ENCODE measurements around the gene SCGB1D4.
A peak's percentile ranks its signal among the peaks of the same experiment; 100 is the strongest.

Gene SCGB1D4

DNA sequence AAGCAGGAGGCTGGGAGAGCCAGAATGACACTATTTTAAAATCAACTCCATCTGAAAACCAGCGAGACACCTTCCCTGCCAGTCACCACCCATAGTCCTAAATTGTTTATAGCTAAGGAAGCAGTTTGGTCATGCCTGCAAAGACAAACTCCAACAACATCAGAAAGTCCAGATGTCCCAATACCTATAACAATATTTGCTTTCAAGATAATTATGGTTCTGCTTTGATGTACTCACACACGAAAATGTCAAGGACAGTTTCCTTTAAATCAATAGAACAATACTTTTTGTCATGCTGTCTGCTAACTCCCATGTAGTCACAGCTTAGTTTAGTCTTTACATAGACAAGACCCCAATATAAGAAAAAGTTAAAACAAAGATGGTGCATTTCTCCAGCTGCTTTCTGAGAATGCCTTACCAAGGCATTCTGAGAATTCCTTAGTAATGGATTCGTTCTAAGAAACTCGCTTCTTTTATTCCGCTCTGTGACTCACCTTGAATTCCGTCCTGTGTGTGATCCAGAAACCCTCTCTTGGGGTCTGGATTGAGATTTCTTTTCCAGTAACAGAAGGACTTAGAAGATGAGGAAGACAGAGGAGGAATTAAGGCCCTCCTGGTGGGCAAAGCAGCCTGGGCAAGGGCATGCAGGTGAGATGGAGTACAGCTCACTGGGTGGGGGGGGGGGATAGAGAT lies 38.5 kb downstream of the SCGB1D4 start:
- DNase-seq (ENCODE audit: low read depth in 2 of 2), result no peak
- no peak overlapping the region for H3K4me3 ChIP-seq (replicated peaks in 1 of 2; ENCODE audit: low read depth in 2 of 2, low read length in 2 of 2)
- TF ChIP-seq, protein P1, sequence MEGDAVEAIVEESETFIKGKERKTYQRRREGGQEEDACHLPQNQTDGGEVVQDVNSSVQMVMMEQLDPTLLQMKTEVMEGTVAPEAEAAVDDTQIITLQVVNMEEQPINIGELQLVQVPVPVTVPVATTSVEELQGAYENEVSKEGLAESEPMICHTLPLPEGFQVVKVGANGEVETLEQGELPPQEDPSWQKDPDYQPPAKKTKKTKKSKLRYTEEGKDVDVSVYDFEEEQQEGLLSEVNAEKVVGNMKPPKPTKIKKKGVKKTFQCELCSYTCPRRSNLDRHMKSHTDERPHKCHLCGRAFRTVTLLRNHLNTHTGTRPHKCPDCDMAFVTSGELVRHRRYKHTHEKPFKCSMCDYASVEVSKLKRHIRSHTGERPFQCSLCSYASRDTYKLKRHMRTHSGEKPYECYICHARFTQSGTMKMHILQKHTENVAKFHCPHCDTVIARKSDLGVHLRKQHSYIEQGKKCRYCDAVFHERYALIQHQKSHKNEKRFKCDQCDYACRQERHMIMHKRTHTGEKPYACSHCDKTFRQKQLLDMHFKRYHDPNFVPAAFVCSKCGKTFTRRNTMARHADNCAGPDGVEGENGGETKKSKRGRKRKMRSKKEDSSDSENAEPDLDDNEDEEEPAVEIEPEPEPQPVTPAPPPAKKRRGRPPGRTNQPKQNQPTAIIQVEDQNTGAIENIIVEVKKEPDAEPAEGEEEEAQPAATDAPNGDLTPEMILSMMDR (IDR thresholded peaks at IDR 0.05; ENCODE audit: low read depth, low read length), result no peak

DNA sequence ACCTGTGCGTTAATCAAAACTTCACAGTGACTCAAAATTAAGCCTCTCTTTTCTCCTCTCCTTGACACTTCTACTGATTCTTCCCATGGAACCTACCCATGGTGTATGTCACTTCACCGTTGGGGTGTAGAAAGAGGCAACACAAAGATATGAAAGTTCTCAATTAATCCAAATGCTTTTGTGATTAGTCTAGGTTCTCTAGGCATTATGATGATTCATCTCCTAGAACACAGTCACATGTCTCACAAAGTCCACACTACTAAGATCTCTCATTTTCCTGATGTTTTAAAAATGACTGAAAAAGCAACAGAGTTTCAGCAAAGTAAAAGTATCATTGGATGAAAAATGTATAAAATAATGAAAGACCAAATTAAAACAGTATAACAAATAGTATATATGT lies 42.6 kb downstream of the SCGB1D4 start:
- H3K4me3 ChIP-seq (replicated peaks in 1 of 2; ENCODE audit: low read depth in 2 of 2, low read length in 2 of 2), result no peak overlapping the region
- TF ChIP-seq, protein P1 (IDR thresholded peaks at IDR 0.05; ENCODE audit: low read depth, low read length), result no peak
- peak in 1 of 2 donors; percentile 37 for DNase-seq (ENCODE audit: low read depth in 2 of 2)

DNA sequence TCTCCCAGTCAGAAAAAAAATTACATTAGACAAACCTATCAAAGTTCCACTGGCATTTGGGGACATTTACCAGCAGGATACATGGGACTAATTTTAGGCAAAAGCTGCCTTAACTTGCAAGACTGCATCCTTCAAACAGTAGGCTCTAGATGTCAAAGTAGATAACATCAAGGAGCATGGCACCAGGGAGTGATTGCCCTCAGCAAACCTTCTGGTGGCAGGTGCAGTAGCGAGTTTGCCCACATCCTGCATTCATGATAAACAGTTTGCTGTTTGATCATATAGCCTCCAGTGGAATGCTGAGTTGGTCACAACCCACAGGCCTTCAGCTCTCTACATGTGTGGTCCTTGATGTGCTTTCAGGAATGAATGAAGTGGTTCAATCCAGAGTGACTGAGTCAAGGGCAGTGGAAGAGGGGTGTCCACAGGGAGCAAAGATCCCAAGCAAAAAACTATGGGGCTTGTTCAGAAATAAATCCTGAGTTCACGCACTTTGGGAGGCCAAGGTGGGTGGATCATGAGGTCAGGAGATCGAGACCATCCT lies 44.8 kb downstream of the SCGB1D4 start:
- no peak overlapping the region for H3K4me3 ChIP-seq (replicated peaks in 1 of 2; ENCODE audit: low read depth in 2 of 2, low read length in 2 of 2)
- no peak for DNase-seq (ENCODE audit: low read depth in 2 of 2)
- TF ChIP-seq, protein P1 (IDR thresholded peaks at IDR 0.05; ENCODE audit: low read depth, low read length), result no peak

DNA sequence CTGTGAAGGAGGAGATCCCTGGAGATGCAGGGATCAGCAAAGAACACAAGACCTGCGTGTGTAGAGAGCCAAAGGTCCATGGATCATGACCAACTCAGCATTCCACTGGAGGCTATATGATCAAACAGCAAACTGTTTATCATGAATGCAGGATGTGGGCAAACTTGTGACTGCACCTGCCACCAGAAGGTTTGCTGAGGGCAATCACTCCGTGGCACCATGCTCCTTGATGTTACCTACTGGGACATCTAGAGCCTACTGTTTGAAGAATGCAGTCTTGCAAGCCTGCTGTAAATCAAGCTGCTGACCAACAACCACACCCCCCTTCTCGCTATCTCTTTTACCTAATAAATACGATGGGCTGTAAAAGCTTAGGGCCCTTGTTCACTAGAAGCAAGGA lies 47.2 kb downstream of the SCGB1D4 start:
- TF ChIP-seq, protein P1 (IDR thresholded peaks at IDR 0.05; ENCODE audit: low read depth, low read length), result no peak
- no peak for DNase-seq (ENCODE audit: low read depth in 2 of 2)
- no peak overlapping the region for H3K4me3 ChIP-seq (replicated peaks in 1 of 2; ENCODE audit: low read depth in 2 of 2, low read length in 2 of 2)

Measured in cardiac fibroblast (primary cell).